CD8-positive, alpha-beta memory T cell (primary cell): Measurements from ENCODE around the gene SCRT2. TPM values are rescaled to one million over a fixed set of nuclear protein-coding genes. Genes with fewer than 3 reads are reported as not detected.
A peak's percentile ranks its signal among the peaks of the same experiment; 100 is the strongest.

Experiments used
- CTCF ChIA-PET: fragments of 350-600 bp; sonication (Branson Sonifier 250); formaldehyde crosslinking; loops from one replicate; lab custom pipeline; 2021; ENCODE audit warnings: antibody characterized with exemption; lab: Charles Lee
- POLR2A ChIA-PET: fragments of 350-600 bp; sonication (Branson Sonifier 250); formaldehyde crosslinking; loops from one replicate; lab custom pipeline; 2021; ENCODE audit warnings: antibody characterized with exemption; lab: Charles Lee
- DNase-seq, 5 donors: peaks; one replicate each; pipeline versions ENCODE4 v3.0.0 to v3.0.0-alpha.2; 2020 to 2022; ENCODE audit warnings: mixed read lengths in 1 of 5
- H3K27ac ChIP-seq: one replicate; pipeline ENCODE4 v1.7.0; 2013; ENCODE audit warnings: low read depth, mild to moderate bottlenecking, low read length, moderate library complexity
- H3K27me3 ChIP-seq: 2 replicates; pipeline ENCODE4 v1.7.0; 2013; ENCODE audit warnings: low read length, mild to moderate bottlenecking; ENCODE audit not compliant: insufficient read depth, poor library complexity, severe bottlenecking
- H3K36me3 ChIP-seq: 2 replicates; pipeline ENCODE4 v1.7.0; 2013; ENCODE audit warnings: mild to moderate bottlenecking, low read length, moderate library complexity; ENCODE audit not compliant: insufficient read depth
- H3K4me1 ChIP-seq: 2 replicates; pipeline ENCODE4 v1.7.0; 2013; ENCODE audit warnings: mild to moderate bottlenecking, low read length, moderate library complexity; ENCODE audit not compliant: insufficient read depth
- H3K4me3 ChIP-seq: 2 replicates; pipeline ENCODE4 v1.7.0; 2013; ENCODE audit warnings: mild to moderate bottlenecking, low read length
- H3K9me3 ChIP-seq: 2 replicates; pipeline ENCODE4 v1.7.0; 2013; ENCODE audit warnings: mild to moderate bottlenecking, low read length
- H3K27ac Mint-ChIP-seq, 8 donors: one replicate each; pipeline ENCODE4 v1.8.0; 2020 to 2021; ENCODE audit warnings: mixed read lengths in 8 of 8, mild to moderate bottlenecking in 6 of 8, inconsistent platforms in 3 of 8, moderate library complexity in 3 of 8
- H3K27me3 Mint-ChIP-seq, 2 donors: one replicate each; pipeline ENCODE4 v1.8.0; 2020 to 2021; ENCODE audit warnings: mixed read lengths in 2 of 2, mild to moderate bottlenecking in 1 of 2, moderate library complexity in 1 of 2
- H3K36me3 Mint-ChIP-seq, 3 donors: one replicate each; pipeline ENCODE4 v1.8.0; 2020 to 2021; ENCODE audit warnings: mixed read lengths in 3 of 3, inconsistent platforms in 1 of 3, mild to moderate bottlenecking in 1 of 3
- H3K4me1 Mint-ChIP-seq, 3 donors: one replicate each; pipeline ENCODE4 v1.8.0; 2020 to 2021; ENCODE audit warnings: mixed read lengths in 3 of 3, inconsistent platforms in 1 of 3, mild to moderate bottlenecking in 1 of 3
- H3K4me3 Mint-ChIP-seq, 7 donors: one replicate each; pipeline ENCODE4 v1.8.0; 2020 to 2021; ENCODE audit warnings: mixed read lengths in 7 of 7, mild to moderate bottlenecking in 6 of 7, moderate library complexity in 4 of 7, inconsistent platforms in 2 of 7
- H3K9me3 Mint-ChIP-seq, 5 donors: one replicate each; pipeline ENCODE4 v1.8.0; 2020 to 2022; ENCODE audit warnings: mixed read lengths in 5 of 5, mild to moderate bottlenecking in 3 of 5, moderate library complexity in 2 of 5, inconsistent platforms in 1 of 5
- polyA plus RNA-seq: library from polyadenylated mRNA; unstranded; fragments of 300-500 nt; fragmentation: Illumina TruSeq; gene quantifications from one replicate; pipeline ENCODE4 v1.2.3, GENCODE V29; 2021
- total RNA-seq, 2 experiments: library from RNA; stranded (reverse); gene quantifications; one replicate each; pipeline ENCODE4 v1.2.3, GENCODE V29; 2021

Gene SCRT2
- total and polyA plus RNA-seq, 3 experiments from 2014 or later, result not detected

- H3K27ac Mint-ChIP-seq, result peak overlapping the region in 1 of 8 donors; percentile 90
- Histone ChIP-seq H3K4me3 (no peak overlapping the region), H3K4me1 (no peaks in the 10 kb centered on the region), H3K36me3 (no peaks in the 10 kb centered on the region), H3K27ac (no peak overlapping the region), H3K9me3 (no peaks in the 10 kb centered on the region), H3K27me3 (no peaks in the 10 kb centered on the region)
- no peak for DNase-seq
- peaks cover 0 to 5% (median 0%) of the 10 kb centered on the region in 3 donors for H3K36me3 Mint-ChIP-seq
- peaks cover 29 to 47% of the 10 kb centered on the region in 2 donors for H3K27me3 Mint-ChIP-seq
- CTCF ChIA-PET, result no interaction called here
- peaks cover 0 to 2% (median 0%) of the 10 kb centered on the region in 5 donors for H3K9me3 Mint-ChIP-seq
- H3K4me1 Mint-ChIP-seq, result no peaks in the 10 kb centered on the region
- no peak overlapping the region for H3K4me3 Mint-ChIP-seq
- POLR2A ChIA-PET, result no interaction called here
Measured at GRCh38 chr20:626579-626978, 49.0 kb downstream of the SCRT2 start.

GRCh38 chr20:625360-625932, 50.2 kb downstream of the SCRT2 start:
- H3K27me3 Mint-ChIP-seq, result peaks cover 29 to 53% of the 10 kb centered on the region in 2 donors
- no peaks in the 10 kb centered on the region for H3K4me1 ChIP-seq
- POLR2A ChIA-PET, result no interaction called here

GRCh38 chr20:623704-624103, 51.9 kb downstream of the SCRT2 start:
- Histone ChIP-seq H3K4me1 (no peaks in the 10 kb centered on the region), H3K27ac (no peak overlapping the region), H3K27me3 (no peaks in the 10 kb centered on the region), H3K36me3 (no peaks in the 10 kb centered on the region), H3K9me3 (no peaks in the 10 kb centered on the region), H3K4me3 (no peak overlapping the region)
- Mint-ChIP-seq H3K27me3 (peaks cover 30 to 62% of the 10 kb centered on the region in 2 donors), H3K4me1 (no peaks in the 10 kb centered on the region), H3K4me3 (no peak overlapping the region), H3K9me3 (peaks cover 0 to 2% (median 0%) of the 10 kb centered on the region in 5 donors), H3K27ac (no peak overlapping the region), H3K36me3 (peaks cover 0 to 5% (median 0%) of the 10 kb centered on the region in 3 donors)
- ChIA-PET POLR2A (no interaction called here), CTCF (no interaction called here)
- no peak for DNase-seq

More at GRCh38 chr20:625360-625932, 50.2 kb downstream of the SCRT2 start:
- no peak for DNase-seq
- Mint-ChIP-seq H3K9me3 (peaks cover 0 to 2% (median 0%) of the 10 kb centered on the region in 5 donors), H3K36me3 (peaks cover 0 to 5% (median 0%) of the 10 kb centered on the region in 3 donors), H3K4me1 (no peaks in the 10 kb centered on the region), H3K4me3 (no peak overlapping the region), H3K27ac (peak overlapping the region in 1 of 8 donors; percentile 5)
- no peaks in the 10 kb centered on the region for H3K36me3 ChIP-seq
- no peak overlapping the region for H3K27ac ChIP-seq
- no peak overlapping the region for H3K4me3 ChIP-seq
- CTCF ChIA-PET, result no interaction called here
- H3K27me3 ChIP-seq, result no peaks in the 10 kb centered on the region
- H3K9me3 ChIP-seq, result no peaks in the 10 kb centered on the region

- peaks cover 27 to 66% of the 10 kb centered on the region in 2 donors for H3K27me3 Mint-ChIP-seq
- ChIA-PET CTCF (no interaction called here), POLR2A (no interaction called here)
Measured at GRCh38 chr20:623021-623420, 52.6 kb downstream of the SCRT2 start.

GRCh38 chr20:622161-622560, 53.4 kb downstream of the SCRT2 start:
- Mint-ChIP-seq H3K4me3 (no peak overlapping the region), H3K4me1 (no peaks in the 10 kb centered on the region), H3K9me3 (peaks cover 0 to 7% (median 5%) of the 10 kb centered on the region in 5 donors), H3K27me3 (peaks cover 30 to 74% of the 10 kb centered on the region in 2 donors), H3K36me3 (peaks cover 0 to 8% (median 1%) of the 10 kb centered on the region in 3 donors), H3K27ac (no peak overlapping the region)
- no peaks in the 10 kb centered on the region for H3K9me3 ChIP-seq
- no peaks in the 10 kb centered on the region for H3K27me3 ChIP-seq
- no peak for DNase-seq
- H3K4me3 ChIP-seq, result no peak overlapping the region
- ChIA-PET CTCF (no interaction called here), POLR2A (no interaction called here)
- no peaks in the 10 kb centered on the region for H3K4me1 ChIP-seq
- no peak overlapping the region for H3K27ac ChIP-seq
- H3K36me3 ChIP-seq, result no peaks in the 10 kb centered on the region

More at GRCh38 chr20:623021-623420, 52.6 kb downstream of the SCRT2 start:
- Mint-ChIP-seq H3K36me3 (peaks cover 0 to 6% (median 0%) of the 10 kb centered on the region in 3 donors), H3K4me1 (no peaks in the 10 kb centered on the region), H3K27ac (no peak overlapping the region), H3K9me3 (peaks cover 0 to 4% (median 3%) of the 10 kb centered on the region in 5 donors), H3K4me3 (no peak overlapping the region)
- no peak overlapping the region for H3K27ac ChIP-seq
- no peak overlapping the region for H3K4me3 ChIP-seq
- H3K36me3 ChIP-seq, result no peaks in the 10 kb centered on the region
- H3K4me1 ChIP-seq, result no peaks in the 10 kb centered on the region
- H3K9me3 ChIP-seq, result no peaks in the 10 kb centered on the region
- no peak for DNase-seq
- no peaks in the 10 kb centered on the region for H3K27me3 ChIP-seq

GRCh38 chr20:621125-621756, 54.4 kb downstream of the SCRT2 start:
- CTCF ChIA-PET, result interaction anchor here (0.6 kb wide), 1 partner anchor 25 kb away, joined by 3 read pairs; no protein-coding TSS in a partner anchor
- DNase-seq, result no peak
- H3K9me3 Mint-ChIP-seq, result peaks cover 0 to 7% (median 5%) of the 10 kb centered on the region in 5 donors
- no peaks in the 10 kb centered on the region for H3K4me1 ChIP-seq
- peaks cover 0 to 8% (median 1%) of the 10 kb centered on the region in 3 donors for H3K36me3 Mint-ChIP-seq
- H3K27me3 Mint-ChIP-seq, result peaks cover 26 to 76% of the 10 kb centered on the region in 2 donors
- POLR2A ChIA-PET, result no interaction called here
- H3K36me3 ChIP-seq, result no peaks in the 10 kb centered on the region
- no peaks in the 10 kb centered on the region for H3K4me1 Mint-ChIP-seq
- no peak overlapping the region for H3K4me3 ChIP-seq
- no peak overlapping the region for H3K27ac Mint-ChIP-seq
- H3K27ac ChIP-seq, result no peak overlapping the region
- no peaks in the 10 kb centered on the region for H3K9me3 ChIP-seq
- H3K4me3 Mint-ChIP-seq, result no peak overlapping the region
- no peaks in the 10 kb centered on the region for H3K27me3 ChIP-seq

- no peaks in the 10 kb centered on the region for H3K27me3 ChIP-seq
- Mint-ChIP-seq H3K4me3 (no peak overlapping the region), H3K27me3 (peaks cover 29 to 80% of the 10 kb centered on the region in 2 donors), H3K4me1 (no peaks in the 10 kb centered on the region), H3K36me3 (peaks cover 0 to 8% (median 1%) of the 10 kb centered on the region in 3 donors), H3K27ac (no peak overlapping the region), H3K9me3 (peaks cover 0 to 7% (median 5%) of the 10 kb centered on the region in 5 donors)
- CTCF ChIA-PET, result no interaction called here
- DNase-seq, result no peak
- H3K9me3 ChIP-seq, result no peaks in the 10 kb centered on the region
- POLR2A ChIA-PET, result no interaction called here
- H3K27ac ChIP-seq, result no peak overlapping the region
- H3K4me3 ChIP-seq, result no peak overlapping the region
- H3K36me3 ChIP-seq, result no peaks in the 10 kb centered on the region
- no peaks in the 10 kb centered on the region for H3K4me1 ChIP-seq
Measured at GRCh38 chr20:620246-620645, 55.4 kb downstream of the SCRT2 start.

- no peak overlapping the region for H3K4me3 Mint-ChIP-seq
- H3K27ac Mint-ChIP-seq, result no peak overlapping the region
- Histone ChIP-seq H3K27me3 (peaks cover 3% of the 10 kb centered on the region), H3K36me3 (no peaks in the 10 kb centered on the region), H3K4me3 (no peak overlapping the region), H3K4me1 (no peaks in the 10 kb centered on the region), H3K9me3 (no peaks in the 10 kb centered on the region), H3K27ac (no peak overlapping the region)
- DNase-seq, result no peak
- H3K9me3 Mint-ChIP-seq, result peaks cover 0 to 7% (median 5%) of the 10 kb centered on the region in 5 donors
- H3K4me1 Mint-ChIP-seq, result no peaks in the 10 kb centered on the region
- ChIA-PET CTCF (no interaction called here), POLR2A (no interaction called here)
- peaks cover 32 to 77% of the 10 kb centered on the region in 2 donors for H3K27me3 Mint-ChIP-seq
- peaks cover 0 to 8% (median 1%) of the 10 kb centered on the region in 3 donors for H3K36me3 Mint-ChIP-seq
Measured at GRCh38 chr20:618980-619379, 56.6 kb downstream of the SCRT2 start.
